ENCODE measurements around the gene SGPL1.

- TF ChIP-seq, protein P1, sequence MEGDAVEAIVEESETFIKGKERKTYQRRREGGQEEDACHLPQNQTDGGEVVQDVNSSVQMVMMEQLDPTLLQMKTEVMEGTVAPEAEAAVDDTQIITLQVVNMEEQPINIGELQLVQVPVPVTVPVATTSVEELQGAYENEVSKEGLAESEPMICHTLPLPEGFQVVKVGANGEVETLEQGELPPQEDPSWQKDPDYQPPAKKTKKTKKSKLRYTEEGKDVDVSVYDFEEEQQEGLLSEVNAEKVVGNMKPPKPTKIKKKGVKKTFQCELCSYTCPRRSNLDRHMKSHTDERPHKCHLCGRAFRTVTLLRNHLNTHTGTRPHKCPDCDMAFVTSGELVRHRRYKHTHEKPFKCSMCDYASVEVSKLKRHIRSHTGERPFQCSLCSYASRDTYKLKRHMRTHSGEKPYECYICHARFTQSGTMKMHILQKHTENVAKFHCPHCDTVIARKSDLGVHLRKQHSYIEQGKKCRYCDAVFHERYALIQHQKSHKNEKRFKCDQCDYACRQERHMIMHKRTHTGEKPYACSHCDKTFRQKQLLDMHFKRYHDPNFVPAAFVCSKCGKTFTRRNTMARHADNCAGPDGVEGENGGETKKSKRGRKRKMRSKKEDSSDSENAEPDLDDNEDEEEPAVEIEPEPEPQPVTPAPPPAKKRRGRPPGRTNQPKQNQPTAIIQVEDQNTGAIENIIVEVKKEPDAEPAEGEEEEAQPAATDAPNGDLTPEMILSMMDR (IDR thresholded peaks at IDR 0.05): no peak
- no peak for TF ChIP-seq POLR2A (IDR thresholded peaks at IDR 0.05)
These were observed 39.2 kb upstream of the SGPL1 start for GRCh38 chr10:70776455-70777005.
